ENCODE measurements around the gene C3orf20. TPM values are rescaled to one million over a fixed set of nuclear protein-coding genes. Genes with fewer than 3 reads are reported as not detected.

The C3orf20 gene
- total and polyA plus RNA-seq, 2 experiments from 2014 or later = not detected

DNA sequence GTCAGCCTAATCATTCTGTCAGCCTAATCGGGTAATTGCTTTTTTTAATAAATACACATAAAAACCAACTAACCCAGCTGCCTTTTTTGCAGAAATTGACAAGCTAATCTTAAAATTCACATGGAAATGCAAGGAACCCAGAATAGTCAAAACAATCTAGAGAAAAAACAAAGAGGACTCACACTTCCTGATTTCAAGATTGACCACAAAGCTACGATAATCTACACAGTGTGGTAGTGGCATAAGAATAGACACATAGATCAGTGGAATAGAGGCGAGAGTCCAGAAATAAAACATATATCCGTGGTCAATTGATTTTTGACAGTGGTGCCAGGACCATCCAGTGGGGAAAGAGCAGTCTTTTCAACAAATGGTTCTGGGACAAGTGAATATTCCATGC, 2.4 kb upstream of the C3orf20 start:
- H2AFZ ChIP-seq = no peak overlapping the region
- H3K27me3 ChIP-seq (ENCODE audit: insufficient read depth) = no peaks in the 10 kb centered on the region
- H3K4me1 ChIP-seq (ENCODE audit: insufficient read depth) = no peaks in the 10 kb centered on the region
- Mint-ChIP-seq H3K4me1 (no peaks in the 10 kb centered on the region; the same call in 2 of the 3 replicates), H3K27me3 (ENCODE audit: insufficient read depth, low read depth, poor library complexity) (peaks cover 4% of the 10 kb centered on the region), H3K36me3 (ENCODE audit: low read depth) (peaks cover 52% of the 10 kb centered on the region), H3K4me3 (no peak overlapping the region), H3K9me3 (no peaks in the 10 kb centered on the region), H3K27ac (no peak overlapping the region)
- no peaks in the 10 kb centered on the region for H3F3A ChIP-seq (replicated peaks; ENCODE audit: low read depth)
- no peak for TF ChIP-seq EZH2phosphoT487 (IDR thresholded peaks at IDR 0.05; ENCODE audit: unreplicated experiment)
- no peak for TF ChIP-seq POLR2AphosphoS5 (IDR thresholded peaks at IDR 0.05; ENCODE audit: low read depth)
- TF ChIP-seq ZNF114 (CRISPR knock-in tag; IDR thresholded peaks at IDR 0.05) = no peak
- TF ChIP-seq JUNB (IDR thresholded peaks at IDR 0.05; ENCODE audit: unreplicated experiment) = no peak
- TF ChIP-seq NANOG (IDR thresholded peaks at IDR 0.05; ENCODE audit: borderline replicate concordance) = no peak
- no peak overlapping the region for H3K4me3 ChIP-seq
- H3K4me2 ChIP-seq = no peak overlapping the region
- H3K36me3 ChIP-seq (ENCODE audit: insufficient read depth) = peaks cover 35% of the 10 kb centered on the region
- H3K27ac ChIP-seq (ENCODE audit: low read depth) = no peak overlapping the region
- no peaks in the 10 kb centered on the region for H4K20me1 ChIP-seq (replicated peaks; ENCODE audit: insufficient read depth)
- no peaks in the 10 kb centered on the region for H3K9me2 ChIP-seq (ENCODE audit: insufficient read depth)
- H3K79me2 ChIP-seq (replicated peaks; ENCODE audit: insufficient read depth) = no peaks in the 10 kb centered on the region
- ATAC-seq = no peak
- no peak for DNase-seq (ENCODE audit: low spot score)

DNA sequence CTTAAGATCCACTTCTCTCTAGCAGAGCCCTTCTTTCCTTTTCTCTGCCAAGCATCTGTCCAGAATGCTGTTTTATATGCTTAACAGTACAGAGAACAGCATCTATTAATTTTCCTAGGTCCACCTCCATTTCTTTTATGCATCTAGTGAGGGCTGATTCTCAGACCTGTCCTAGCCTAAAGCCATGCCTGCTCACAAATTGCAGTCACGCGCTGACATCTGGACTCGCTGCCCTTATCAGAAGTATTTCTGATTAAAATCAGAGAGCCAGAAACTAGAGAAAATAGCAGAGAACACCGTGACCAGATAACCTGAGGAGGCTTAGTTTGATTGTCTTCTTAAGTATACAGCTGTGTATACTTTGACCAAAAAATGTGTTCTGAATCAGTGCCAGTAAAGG, 1.9 kb downstream of the C3orf20 start:
- H3K36me3 Mint-ChIP-seq (ENCODE audit: low read depth) = peaks cover 18% of the 10 kb centered on the region
- Histone ChIP-seq H3K27me3 (ENCODE audit: insufficient read depth) (no peaks in the 10 kb centered on the region), H2AFZ (no peak overlapping the region), H3K4me2 (no peak overlapping the region), H3F3A (replicated peaks; ENCODE audit: low read depth) (no peaks in the 10 kb centered on the region), H3K9me2 (ENCODE audit: insufficient read depth) (no peaks in the 10 kb centered on the region), H3K79me2 (replicated peaks; ENCODE audit: insufficient read depth) (no peaks in the 10 kb centered on the region), H3K4me1 (ENCODE audit: insufficient read depth) (no peaks in the 10 kb centered on the region), H3K4me3 (no peak overlapping the region), H4K20me1 (replicated peaks; ENCODE audit: insufficient read depth) (no peaks in the 10 kb centered on the region), H3K36me3 (ENCODE audit: insufficient read depth) (no peaks in the 10 kb centered on the region), H3K27ac (ENCODE audit: low read depth) (no peak overlapping the region)
- no peak overlapping the region for H3K27ac Mint-ChIP-seq
- no peak for DNase-seq (ENCODE audit: low spot score)
- H3K27me3 Mint-ChIP-seq (ENCODE audit: insufficient read depth, low read depth, poor library complexity) = peaks cover 6% of the 10 kb centered on the region
- ATAC-seq = no peak
- H3K4me1 Mint-ChIP-seq = no peaks in the 10 kb centered on the region; the same call in 2 of the 3 replicates
- TF ChIP-seq NANOG (IDR thresholded peaks at IDR 0.05; ENCODE audit: borderline replicate concordance) = no peak
- TF ChIP-seq, protein P1, sequence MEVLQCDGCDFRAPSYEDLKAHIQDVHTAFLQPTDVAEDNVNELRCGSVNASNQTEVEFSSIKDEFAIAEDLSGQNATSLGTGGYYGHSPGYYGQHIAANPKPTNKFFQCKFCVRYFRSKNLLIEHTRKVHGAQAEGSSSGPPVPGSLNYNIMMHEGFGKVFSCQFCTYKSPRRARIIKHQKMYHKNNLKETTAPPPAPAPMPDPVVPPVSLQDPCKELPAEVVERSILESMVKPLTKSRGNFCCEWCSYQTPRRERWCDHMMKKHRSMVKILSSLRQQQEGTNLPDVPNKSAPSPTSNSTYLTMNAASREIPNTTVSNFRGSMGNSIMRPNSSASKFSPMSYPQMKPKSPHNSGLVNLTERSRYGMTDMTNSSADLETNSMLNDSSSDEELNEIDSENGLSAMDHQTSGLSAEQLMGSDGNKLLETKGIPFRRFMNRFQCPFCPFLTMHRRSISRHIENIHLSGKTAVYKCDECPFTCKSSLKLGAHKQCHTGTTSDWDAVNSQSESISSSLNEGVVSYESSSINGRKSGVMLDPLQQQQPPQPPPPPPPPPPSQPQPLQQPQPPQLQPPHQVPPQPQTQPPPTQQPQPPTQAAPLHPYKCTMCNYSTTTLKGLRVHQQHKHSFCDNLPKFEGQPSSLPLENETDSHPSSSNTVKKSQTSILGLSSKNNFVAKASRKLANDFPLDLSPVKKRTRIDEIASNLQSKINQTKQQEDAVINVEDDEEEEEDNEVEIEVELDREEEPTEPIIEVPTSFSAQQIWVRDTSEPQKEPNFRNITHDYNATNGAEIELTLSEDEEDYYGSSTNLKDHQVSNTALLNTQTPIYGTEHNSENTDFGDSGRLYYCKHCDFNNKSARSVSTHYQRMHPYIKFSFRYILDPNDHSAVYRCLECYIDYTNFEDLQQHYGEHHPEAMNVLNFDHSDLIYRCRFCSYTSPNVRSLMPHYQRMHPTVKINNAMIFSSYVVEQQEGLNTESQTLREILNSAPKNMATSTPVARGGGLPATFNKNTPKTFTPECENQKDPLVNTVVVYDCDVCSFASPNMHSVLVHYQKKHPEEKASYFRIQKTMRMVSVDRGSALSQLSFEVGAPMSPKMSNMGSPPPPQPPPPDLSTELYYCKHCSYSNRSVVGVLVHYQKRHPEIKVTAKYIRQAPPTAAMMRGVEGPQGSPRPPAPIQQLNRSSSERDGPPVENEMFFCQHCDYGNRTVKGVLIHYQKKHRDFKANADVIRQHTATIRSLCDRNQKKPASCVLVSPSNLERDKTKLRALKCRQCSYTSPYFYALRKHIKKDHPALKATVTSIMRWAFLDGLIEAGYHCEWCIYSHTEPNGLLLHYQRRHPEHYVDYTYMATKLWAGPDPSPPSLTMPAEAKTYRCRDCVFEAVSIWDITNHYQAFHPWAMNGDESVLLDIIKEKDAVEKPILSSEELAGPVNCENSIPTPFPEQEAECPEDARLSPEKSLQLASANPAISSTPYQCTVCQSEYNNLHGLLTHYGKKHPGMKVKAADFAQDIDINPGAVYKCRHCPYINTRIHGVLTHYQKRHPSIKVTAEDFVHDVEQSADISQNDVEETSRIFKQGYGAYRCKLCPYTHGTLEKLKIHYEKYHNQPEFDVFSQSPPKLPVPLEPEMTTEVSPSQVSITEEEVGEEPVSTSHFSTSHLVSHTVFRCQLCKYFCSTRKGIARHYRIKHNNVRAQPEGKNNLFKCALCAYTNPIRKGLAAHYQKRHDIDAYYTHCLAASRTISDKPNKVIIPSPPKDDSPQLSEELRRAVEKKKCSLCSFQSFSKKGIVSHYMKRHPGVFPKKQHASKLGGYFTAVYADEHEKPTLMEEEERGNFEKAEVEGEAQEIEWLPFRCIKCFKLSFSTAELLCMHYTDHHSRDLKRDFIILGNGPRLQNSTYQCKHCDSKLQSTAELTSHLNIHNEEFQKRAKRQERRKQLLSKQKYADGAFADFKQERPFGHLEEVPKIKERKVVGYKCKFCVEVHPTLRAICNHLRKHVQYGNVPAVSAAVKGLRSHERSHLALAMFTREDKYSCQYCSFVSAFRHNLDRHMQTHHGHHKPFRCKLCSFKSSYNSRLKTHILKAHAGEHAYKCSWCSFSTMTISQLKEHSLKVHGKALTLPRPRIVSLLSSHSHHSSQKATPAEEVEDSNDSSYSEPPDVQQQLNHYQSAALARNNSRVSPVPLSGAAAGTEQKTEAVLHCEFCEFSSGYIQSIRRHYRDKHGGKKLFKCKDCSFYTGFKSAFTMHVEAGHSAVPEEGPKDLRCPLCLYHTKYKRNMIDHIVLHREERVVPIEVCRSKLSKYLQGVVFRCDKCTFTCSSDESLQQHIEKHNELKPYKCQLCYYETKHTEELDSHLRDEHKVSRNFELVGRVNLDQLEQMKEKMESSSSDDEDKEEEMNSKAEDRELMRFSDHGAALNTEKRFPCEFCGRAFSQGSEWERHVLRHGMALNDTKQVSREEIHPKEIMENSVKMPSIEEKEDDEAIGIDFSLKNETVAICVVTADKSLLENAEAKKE (CRISPR knock-in tag; IDR thresholded peaks at IDR 0.05) = no peak
- TF ChIP-seq, protein P2, sequence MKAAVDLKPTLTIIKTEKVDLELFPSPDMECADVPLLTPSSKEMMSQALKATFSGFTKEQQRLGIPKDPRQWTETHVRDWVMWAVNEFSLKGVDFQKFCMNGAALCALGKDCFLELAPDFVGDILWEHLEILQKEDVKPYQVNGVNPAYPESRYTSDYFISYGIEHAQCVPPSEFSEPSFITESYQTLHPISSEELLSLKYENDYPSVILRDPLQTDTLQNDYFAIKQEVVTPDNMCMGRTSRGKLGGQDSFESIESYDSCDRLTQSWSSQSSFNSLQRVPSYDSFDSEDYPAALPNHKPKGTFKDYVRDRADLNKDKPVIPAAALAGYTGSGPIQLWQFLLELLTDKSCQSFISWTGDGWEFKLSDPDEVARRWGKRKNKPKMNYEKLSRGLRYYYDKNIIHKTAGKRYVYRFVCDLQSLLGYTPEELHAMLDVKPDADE (IDR thresholded peaks at IDR 0.05) = no peak
- no peak for TF ChIP-seq POLR2AphosphoS5 (IDR thresholded peaks at IDR 0.05; ENCODE audit: low read depth)
- no peak for TF ChIP-seq EZH2 (IDR thresholded peaks at IDR 0.05; ENCODE audit: low read depth, unreplicated experiment)
- no peak for TF ChIP-seq ZNF114 (CRISPR knock-in tag; IDR thresholded peaks at IDR 0.05)
- no peak for TF ChIP-seq ZNF331 (CRISPR knock-in tag; IDR thresholded peaks at IDR 0.05; ENCODE audit: low read depth)
- TF ChIP-seq, protein P3, sequence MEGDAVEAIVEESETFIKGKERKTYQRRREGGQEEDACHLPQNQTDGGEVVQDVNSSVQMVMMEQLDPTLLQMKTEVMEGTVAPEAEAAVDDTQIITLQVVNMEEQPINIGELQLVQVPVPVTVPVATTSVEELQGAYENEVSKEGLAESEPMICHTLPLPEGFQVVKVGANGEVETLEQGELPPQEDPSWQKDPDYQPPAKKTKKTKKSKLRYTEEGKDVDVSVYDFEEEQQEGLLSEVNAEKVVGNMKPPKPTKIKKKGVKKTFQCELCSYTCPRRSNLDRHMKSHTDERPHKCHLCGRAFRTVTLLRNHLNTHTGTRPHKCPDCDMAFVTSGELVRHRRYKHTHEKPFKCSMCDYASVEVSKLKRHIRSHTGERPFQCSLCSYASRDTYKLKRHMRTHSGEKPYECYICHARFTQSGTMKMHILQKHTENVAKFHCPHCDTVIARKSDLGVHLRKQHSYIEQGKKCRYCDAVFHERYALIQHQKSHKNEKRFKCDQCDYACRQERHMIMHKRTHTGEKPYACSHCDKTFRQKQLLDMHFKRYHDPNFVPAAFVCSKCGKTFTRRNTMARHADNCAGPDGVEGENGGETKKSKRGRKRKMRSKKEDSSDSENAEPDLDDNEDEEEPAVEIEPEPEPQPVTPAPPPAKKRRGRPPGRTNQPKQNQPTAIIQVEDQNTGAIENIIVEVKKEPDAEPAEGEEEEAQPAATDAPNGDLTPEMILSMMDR (conservative IDR thresholded peaks at IDR 0.05; ENCODE audit: low read depth in 2 of 2) = no peak
- no peak for TF ChIP-seq EZH2phosphoT487 (IDR thresholded peaks at IDR 0.05; ENCODE audit: unreplicated experiment)
- TF ChIP-seq STAT1 (IDR thresholded peaks at IDR 0.05; ENCODE audit: unreplicated experiment) = no peak
- H3K9me3 Mint-ChIP-seq = peaks cover 15% of the 10 kb centered on the region
- no peak overlapping the region for H3K4me3 Mint-ChIP-seq
